HepG2 (cell line): Measurements from ENCODE around the gene NKAIN2.

ENCODE experiments used
- CTCF ChIP-seq: sonication (generic); formaldehyde crosslinking; IDR thresholded peaks from 2 replicates; pipeline ENCODE4 v1.5.0; 2020; ENCODE audit warnings: mild to moderate bottlenecking, missing genetic modification reagents, moderate library complexity
- TFE3 ChIP-seq: IDR thresholded peaks from 2 replicates; pipeline ENCODE4 v1.6.1; 2016
- ZFP82 ChIP-seq: sonication (generic); formaldehyde crosslinking; IDR thresholded peaks from 2 replicates; pipeline ENCODE4 v1.5.1; 2020; ENCODE audit warnings: mild to moderate bottlenecking, missing genetic modification reagents, borderline replicate concordance
- ZNF652 ChIP-seq: IDR thresholded peaks from 2 replicates; pipeline ENCODE4 v1.6.1; 2016; ENCODE audit warnings: low read depth, borderline replicate concordance
- ZNF710 ChIP-seq: sonication (generic); formaldehyde crosslinking; IDR thresholded peaks from 2 replicates; pipeline ENCODE4 v1.5.0; 2020; ENCODE audit warnings: mild to moderate bottlenecking, missing genetic modification reagents, borderline replicate concordance

- no peak for TF ChIP-seq ZNF710
- no peak for TF ChIP-seq TFE3
- no peak for TF ChIP-seq ZNF652
- TF ChIP-seq CTCF = no peak
- no peak for TF ChIP-seq ZFP82 (CRISPR knock-in tag)
Measured at GRCh38 chr6:124148236-124148957, 344.7 kb downstream of the NKAIN2 start.
